A549 treated with ZK216348 at 1 μM for 4 hours (cell line): Measurements from ENCODE around the gene FRYL. TPM values are rescaled to one million over a fixed set of nuclear protein-coding genes. Genes with fewer than 3 reads are reported as not detected.

Source experiments
- total RNA-seq: library from RNA; stranded (reverse); fragments of 200-300 nt; extraction: Qiagen RNA extraction; gene quantifications from 5 replicates; pipeline ENCODE4 v1.2.3, GENCODE V29; 2022; ENCODE audit warnings: low read depth

Gene FRYL
- 7.1 to 11.0 TPM (median 9.8 TPM) in 5 replicates for total RNA-seq

DNA sequence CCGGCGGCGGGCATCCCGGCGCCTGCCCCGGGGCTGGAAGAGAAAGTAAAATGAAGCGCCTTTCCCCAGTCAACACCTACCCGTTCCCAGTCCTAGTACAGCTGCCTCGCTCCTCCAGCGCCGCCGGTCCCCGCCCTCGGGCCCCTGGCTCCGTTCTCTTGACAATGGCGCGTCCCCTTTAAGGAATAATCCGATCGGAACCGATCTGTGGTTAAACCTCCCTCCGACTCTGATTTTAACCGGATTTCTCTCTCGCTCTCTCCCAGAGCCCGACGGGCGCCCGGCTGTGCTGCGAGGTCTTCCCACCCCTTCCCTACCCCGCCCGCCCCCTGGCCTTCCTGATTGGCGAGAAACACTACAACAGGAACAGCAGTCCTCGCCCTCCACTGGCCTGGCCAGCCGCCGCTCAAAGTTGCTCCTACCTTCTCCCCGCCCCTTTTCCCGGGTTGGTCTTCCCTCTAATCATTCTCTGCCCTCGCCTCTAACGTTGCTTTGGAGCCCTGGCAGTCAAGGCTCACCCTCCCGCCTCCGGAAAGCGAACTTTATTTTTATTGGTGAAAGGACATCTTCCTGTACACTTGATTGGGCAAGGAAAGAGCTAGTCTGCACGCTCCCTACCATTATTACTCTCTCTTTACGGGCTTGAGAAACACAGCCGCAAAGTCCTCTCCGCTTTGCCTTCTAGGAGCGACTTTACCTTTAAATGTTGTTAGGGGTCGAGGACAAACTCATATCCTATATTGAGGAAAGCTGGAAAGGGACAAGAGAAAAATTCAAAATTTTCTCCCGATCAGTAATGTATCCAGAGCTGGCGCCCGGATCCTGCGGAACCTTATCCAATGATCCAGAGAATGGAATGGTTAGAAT is at the start of gene FRYL:
FRYL (minus strand) TSS at position 282 of the 867 bp plus-strand sequence. CDS start 145,869 bp downstream, outside the sequence.

DNA sequence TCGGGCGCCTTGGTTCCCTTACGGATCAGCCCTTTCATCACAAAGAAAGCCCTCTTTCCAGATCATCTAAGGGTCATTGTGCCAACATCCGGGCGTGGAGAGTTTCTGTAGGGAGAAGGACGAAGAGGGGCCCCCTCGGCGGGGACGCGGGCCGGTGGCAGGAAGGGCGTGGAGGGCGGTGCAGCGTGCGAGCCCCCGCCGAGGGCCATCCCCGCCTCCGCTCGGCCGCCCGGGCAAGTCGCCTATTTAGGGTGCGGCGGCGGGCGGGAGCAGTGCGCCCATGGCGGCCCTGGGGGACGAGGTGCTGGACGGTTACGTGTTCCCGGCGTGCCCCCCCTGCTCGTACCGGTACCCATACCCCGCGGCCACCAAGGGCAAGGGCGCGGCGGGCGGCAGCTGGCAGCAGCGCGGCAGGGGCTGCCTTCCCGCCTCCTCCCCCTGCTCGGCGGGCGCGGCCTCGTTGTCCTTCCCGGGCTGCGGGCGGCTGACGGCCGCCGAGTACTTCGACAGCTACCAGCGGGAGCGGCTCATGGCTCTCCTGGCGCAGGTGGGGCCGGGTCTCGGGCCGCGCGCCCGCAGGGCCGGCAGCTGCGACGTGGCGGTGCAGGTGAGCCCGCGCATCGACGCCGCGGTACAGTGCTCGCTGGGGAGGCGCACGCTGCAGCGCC is 289.9 kb downstream of the FRYL start, which contains the start of gene ZAR1:
ZAR1 (plus strand) TSS at position 241 of the 668 bp plus-strand sequence; CDS start at position 281, 40 bp downstream.

GRCh38 chr4:48483006-48483776 is 296.9 kb downstream of the FRYL start, which contains the start of gene SLC10A4:
SLC10A4 (plus strand) TSS chr4:48483343; CDS start chr4:48483562, 219 bp downstream.

Other genes starting within 250 kb of the FRYL start
- 112 to 208 TPM (median 124 TPM) in 5 replicates for gene OCIAD1, start 50.8 kb upstream of the FRYL start, total RNA-seq
- gene OCIAD2, start 126.5 kb upstream of the FRYL start, total RNA-seq, result 102 to 172 TPM (median 107 TPM) in 5 replicates
- gene CWH43, start 206.0 kb upstream of the FRYL start, total RNA-seq, result not detected in 5 replicates